GM18508 (cell line): ENCODE measurements around the gene HEBP1.

Experiments
- ATAC-seq: cut with Tn5 transposase; IDR thresholded peaks from one replicate; pipeline ENCODE4 v1.9.1; 2021; ENCODE audit warnings: moderate number of reproducible peaks; ENCODE audit not compliant: insufficient read depth, unreplicated experiment

HEBP1 gene

DNA sequence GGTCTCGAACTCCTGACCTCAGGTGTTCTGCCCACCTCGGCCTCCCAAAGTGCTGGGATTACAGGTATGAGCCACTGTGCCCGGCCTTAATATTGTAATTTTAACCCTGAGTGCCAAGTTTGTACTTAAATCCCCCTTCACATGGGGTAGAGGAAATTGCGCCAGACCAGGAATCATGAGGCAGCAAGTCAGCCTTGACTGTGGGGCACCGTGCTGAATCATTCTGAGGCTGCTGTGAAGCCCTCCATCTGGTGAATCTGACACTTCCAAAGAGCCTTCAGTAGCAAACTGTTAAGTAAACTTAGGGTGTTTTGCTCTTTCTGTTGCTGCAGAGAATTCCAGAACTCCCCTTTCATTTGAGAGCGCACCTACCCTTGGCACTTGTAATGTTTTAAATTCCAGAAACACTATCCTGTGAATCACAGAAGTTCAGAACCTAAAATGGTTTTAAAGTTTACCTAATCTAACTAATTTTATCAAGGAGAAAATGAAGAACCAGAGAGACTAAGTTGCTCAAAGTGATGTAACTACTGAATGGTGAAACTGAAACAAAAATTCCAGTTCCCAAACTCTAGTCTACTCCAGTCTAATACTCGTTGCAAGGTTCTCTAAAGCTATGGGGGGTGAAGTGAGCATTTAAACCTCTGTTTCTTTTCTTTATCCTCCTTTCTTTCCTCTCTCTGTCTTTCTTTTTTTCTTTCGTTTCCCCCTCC lies 7.5 kb downstream of the HEBP1 start:
- ATAC-seq = no peak

DNA sequence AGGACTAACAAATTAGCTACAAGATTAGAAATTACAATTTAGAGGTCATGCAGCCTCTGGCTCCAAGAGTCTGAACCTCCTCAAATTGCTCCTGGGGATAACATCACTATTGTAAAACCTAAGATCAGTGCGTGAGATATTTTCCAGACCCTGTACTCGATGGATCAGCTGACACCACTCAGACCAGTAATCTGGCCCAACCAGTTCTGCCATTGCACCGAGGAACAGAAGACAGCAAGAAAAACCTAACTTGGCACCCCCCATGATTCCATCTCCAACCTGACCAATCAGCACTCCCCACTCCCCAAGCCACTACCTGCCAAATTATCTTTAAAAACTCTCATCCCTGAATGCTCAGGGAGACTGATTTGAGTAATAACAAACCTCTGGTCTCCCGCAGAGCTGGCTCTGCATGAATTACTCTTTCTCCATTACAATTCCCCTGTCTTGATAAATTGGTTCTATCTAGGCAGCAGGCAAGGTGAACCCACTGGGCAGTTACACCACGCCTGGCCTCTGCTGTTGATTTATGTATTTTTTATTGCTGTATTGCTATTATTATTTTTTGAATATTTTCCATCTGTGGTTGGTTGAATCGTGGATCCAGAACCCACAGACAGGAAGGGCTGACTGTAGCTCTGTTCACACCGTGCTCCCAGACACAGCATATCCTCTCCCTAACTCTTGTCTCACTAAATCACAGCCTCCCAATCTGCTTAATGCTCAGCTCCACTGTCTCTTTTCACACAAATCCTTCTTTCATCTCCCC lies 9.2 kb downstream of the HEBP1 start:
- ATAC-seq = no peak

DNA sequence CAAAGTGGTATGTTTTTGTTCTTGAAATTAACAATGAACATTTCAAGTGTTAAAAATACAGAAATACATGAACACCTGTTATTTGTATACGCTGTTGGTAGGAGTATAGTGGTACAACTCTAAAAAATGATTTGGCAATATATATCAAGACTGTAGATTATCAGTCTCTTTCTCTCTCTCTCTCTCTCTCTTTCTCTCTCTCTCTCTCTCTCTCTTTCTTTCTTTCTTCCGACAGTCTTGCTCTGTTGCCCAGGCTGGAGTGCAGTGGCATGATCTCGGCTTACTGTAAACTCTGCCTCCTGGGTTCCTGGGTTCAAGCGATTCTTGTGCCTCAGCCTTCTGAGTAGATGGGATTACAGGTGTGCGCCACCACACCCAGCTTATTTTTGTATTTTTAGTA lies 12.6 kb downstream of the HEBP1 start:
- ATAC-seq = no peak

DNA sequence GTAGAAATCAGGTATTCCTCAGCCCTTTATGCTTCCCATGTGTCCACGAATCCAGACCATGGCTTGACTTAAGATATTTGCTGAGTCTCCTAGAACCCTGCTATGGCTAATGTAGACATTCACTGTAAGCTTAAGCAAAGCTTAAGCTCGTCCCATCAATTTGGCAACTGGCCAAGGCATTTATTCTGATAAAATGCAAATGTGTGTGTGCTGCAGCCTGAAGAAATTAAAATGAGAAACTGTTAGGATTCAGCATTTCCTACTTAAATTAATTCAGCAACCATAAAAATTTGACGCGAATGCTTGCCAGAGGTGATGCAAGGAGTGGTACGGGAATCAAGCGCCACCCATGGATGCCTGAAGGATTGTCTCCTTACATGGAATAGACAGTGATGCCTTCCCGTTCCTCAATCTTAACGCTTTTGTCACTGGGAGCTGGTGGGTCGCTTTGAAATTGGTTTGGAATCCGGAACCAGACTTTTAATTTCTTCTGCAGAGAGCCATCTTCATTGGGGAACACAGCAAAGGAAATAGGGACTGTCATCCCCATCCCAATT lies 13.2 kb downstream of the HEBP1 start:
- no peak for ATAC-seq

DNA sequence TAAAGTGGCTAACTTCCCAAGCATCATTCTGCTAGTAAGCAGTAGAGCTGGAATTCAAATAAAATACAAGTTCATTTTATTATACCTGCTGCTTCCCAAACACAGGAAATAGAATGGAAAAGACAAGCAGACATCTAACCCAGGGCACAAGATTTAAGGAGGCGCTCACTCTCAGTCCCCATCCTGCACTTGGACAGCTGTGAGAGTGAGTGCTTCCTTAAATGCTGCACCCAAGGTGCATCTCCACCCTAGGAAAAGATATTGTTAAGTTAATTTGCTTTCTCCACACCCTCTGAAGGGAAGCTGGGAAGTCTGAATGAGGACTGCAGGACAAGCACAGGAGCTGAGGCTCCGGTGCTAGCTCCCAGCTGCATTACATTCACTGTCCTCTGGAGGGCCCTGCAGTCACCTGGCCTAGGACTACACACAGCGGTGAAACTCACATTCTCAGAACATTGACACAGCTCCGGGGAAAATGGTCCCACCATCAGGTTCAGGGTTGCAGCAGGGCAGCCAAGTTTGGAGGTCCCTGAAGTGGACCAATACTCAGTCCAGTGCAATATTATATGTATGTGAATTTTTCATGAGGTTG lies 14.2 kb downstream of the HEBP1 start:
- ATAC-seq = no peak

DNA sequence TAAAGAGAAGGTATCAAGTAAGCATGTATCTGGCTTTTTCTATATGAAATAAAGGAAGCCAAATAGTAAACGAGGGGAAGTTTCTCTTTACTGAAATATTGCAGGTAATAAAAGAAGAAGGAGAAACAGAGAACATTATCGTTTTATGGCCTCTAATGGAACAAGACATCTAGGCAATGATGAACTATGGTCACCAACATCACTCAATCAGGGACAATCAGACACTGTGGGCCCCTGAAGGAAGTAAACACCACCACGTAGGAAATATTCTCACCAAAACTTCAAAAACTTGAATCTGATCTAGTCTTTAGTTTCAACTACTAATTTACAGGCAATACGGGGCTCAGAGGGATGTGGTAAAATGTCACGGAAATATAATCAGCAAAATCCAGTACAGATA lies 15.9 kb downstream of the HEBP1 start:
- no peak for ATAC-seq

DNA sequence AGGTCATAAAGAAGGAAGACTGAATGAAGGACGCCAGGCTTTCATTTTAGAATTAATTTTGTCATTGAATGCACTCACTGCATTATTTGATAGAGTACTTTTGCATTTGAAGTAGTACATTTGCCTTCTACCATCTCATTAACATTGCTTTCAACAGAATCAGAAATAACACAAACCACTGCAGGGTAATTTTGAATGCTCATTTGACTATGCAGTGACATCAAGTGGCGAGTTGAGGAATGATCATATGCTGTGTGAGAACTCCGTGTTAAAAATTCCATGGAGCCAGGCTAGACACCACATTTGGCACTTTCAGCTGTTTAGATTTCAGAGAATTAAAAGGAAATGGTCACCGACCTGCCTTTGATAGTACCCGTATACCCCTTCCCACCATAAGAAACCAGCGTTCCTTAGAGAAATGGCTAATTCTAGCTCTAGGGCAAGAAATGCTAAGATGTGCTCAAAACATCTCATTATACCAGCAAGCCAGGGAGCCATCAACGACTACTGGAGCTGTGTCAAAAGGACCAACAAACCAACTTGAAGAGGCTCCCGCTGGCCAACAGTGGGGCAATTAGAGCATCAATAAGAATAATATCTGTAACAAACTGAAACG lies 16.5 kb downstream of the HEBP1 start:
- no peak for ATAC-seq

DNA sequence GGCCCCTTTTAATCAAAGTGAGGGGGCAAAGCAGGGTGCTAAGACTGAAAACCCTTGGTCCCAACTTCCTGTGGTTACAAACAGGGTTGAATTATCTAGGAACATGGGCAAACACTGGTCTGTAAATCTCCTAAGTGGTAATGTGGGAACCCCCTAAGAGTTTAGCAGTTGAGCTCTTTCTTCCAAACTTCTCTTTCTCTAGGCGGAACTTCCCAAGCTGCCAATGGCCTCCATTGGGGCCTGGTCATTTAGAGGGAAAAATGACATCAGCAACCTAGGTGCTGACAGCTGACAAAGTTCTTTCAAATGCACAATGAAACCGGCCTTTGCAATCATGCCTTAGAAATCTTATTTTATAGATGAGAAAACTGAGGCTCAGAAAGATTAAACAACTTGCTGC lies 17.7 kb downstream of the HEBP1 start:
- no peak for ATAC-seq

DNA sequence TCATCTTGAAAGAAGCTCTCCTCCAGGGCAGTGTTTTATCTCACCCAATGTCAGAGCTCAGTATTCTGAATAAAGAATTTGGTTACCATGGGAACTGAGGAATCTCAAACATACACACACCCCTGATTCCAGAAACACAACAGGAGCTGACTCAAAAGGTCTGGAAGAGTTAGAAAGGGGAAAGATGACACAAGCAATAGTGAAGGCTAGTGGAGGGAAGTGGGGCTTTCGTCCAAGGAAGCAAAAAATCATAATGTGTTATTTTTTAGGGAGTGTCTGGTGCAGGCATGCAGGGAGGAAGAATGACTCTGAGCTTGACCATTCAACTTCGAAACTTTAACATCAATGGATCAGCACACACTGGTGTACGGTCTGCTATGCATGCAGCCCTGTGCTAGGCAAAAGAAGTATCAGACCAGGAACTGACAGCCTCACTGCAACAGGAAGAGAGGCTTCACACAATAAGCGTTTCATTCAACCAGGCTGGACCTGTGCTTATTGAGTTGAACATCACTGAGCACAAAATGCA lies 20.3 kb downstream of the HEBP1 start:
- no peak for ATAC-seq

DNA sequence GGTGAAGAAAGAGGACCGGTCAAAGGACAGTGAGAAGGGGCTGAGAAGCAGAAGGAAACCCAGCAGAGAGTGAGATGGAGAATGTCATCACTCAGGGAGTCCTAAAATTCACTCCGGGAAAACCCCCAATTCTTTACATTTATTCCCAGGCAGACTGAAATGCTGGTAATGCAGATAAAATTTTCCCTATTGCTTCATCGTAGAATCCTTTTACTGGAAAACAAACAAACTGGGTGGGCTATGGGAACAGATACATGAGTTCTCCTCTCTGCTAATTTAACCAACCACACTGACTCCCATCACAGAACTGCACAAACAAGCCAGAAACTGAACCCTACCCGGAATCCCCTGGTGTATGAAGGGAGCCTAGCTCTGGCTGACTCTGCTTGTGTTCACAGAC lies 20.9 kb downstream of the HEBP1 start:
- ATAC-seq = no peak

DNA sequence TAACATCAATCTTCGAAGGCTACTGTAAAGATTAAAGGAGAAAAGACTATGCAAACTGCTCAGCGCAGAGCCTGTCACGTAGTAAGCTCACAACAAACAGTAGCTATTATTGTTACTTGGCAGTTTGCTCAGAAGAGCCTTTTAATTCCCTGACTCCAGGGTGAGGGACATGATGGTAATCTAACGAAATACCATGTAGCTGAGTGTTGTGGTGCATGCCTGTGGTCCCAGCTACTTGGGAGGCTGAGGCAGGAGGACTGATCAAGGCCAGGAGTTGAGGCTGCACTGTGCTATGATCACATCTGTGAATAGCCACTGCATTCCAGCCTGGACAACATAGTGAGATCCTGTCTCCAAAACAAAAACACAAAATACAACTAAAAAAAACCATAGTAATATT lies 22.8 kb downstream of the HEBP1 start:
- no peak for ATAC-seq

DNA sequence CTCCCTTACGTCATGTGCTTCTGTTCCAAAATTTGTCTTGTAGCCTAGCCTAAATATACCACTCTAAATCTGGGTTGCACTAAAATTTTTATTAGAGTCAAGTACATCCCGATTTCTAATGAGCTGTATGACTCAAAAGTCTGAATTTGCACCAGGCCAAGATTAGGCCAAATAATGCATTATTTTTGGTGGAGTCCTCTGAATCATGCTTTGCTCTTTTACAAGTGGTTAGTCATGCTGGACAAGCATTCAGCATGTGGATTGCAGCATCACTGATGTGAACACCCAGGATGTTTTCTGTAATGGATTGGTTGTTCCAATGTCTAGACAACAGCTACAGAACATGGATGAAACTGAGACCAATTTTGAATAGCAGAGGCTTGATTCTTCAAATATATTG lies 23.7 kb downstream of the HEBP1 start:
- no peak for ATAC-seq

DNA sequence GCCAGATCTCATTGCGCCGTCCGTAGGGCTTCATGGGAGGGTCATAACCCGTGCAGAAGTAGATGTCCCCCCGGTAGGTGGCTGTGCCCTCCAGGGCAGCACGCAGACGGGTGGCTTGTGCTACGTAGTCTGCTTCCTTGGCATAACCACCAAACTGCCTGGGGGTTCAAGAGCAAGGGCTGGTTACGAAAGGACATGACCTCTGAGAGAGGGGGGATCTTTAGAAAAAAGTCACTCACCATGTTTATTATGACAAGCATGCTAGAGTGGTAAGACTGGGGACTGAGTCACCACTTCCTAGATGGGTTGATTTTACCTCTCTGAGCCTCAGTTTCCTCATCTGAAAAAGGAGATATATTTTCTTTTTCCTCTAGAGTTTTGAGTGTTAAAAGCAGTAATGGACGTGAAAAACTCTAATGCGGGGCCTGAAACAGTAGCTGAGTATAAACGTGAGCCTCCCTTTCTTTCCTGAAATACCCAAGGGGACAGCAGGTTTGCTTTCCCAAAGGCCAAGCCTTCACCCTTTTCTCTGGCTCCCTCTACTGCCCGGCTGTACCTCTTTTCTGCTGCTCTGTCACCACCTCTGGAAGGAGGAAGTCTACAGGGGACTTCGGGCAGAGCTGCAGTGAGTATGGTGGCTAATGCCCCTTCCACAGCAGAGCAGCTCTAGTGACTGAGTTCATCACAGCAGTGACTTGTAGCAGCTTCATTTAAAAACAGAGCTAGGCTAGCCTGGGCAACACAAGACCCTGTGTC lies 24.6 kb downstream of the HEBP1 start:
- no peak for ATAC-seq

DNA sequence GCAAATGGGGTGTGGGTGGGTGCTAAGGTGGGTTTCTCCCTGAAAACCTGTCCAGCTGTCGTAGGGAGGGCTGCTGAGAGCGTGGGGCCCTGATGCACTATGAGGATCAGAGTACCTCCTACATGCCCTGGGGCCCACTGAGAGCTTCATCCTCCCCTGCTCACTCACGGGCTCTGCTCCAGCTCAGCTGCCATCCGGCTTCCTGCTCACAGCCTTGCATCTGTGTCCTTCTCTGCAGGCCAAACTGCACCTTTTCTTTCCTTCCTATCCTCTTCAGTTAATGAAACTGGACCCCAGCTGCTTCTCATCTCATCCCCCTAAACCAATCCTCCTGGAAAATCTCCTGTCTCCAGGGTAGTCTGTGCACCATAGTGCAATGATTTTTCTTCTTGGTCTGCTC lies 25.9 kb downstream of the HEBP1 start:
- ATAC-seq = no peak

DNA sequence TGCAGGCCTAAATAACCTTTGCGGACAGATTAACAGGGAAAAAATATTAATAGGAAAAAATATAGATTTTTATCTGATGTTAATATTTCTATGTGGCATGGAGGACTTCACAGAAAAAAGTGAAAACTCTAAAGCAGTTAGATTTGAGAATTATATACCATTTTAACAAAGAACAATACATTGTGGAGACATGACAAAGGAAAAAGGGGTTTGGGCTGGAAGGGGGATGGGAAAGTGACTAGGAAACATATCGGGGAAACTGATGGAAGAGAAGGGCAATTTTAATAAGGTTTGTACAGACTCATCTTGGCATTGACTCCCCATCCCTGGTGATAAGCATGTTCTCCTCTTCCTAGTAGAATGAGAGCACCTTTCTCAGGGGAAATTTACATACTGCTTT lies 27.0 kb downstream of the HEBP1 start:
- ATAC-seq = no peak

DNA sequence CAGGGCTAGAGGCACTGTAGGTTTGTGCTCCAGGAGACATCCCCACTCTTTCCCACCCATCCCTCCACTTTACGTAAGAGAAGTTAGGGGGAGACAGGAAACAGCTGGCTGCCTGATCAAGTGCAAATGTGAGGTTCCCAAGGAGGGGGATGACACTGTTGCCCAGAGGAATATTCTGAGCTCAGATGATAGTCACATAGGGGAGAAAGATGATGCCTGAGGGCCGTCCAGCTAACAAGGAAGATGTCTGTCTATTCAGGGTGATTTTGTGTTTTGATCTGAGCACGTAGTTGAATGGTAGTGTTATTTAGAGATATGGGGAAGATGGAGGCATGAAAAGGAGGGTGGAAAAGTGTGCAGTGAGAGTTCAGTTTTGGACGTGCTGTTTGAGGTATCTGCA lies 34.2 kb downstream of the HEBP1 start:
- no peak for ATAC-seq

DNA sequence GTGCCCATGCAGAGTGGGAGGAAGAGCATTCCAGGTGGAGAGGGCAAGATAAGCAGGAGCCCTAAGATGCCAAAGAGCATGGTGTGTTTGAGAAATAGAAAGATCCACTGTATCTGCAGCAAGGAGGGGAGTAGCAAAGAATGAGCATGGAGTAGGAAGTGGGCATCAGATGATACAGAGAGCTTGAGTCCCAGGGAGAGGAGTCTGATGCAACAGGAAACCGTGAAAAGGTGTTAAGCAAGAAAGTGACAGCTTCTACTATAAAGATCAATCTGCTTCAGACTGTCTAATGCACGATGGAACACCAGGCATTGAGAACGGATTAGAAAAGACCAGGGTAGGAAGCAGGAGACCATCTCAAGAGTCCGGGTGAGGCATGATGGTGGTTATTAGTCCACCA lies 35.8 kb downstream of the HEBP1 start:
- no peak for ATAC-seq

DNA sequence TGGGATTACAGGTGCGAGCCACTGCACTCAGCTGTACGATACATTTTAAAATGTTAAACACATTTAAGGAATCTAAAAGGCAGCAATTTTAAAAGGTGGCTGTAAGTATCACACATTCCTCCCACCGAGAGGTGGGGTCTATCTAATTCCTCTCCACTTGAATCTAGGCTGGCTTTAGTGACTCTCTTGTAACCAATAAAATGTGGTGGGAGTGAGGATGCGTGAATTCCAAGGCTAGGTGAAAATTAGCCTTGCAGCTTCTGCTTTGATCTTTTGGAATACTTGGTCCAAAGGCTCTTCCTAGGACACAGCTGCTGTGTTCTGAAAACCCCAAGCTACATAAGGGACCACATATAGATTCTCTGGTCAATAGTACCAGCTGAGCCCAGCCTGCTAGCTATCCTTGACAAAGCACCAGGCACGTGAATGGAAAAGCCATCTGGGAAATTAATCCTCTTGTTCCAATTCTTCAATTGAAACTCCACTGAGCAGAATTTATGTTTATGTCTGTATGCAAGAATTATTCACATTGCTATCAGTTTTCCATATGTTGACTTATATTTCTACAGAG lies 39.3 kb downstream of the HEBP1 start:
- no peak for ATAC-seq

DNA sequence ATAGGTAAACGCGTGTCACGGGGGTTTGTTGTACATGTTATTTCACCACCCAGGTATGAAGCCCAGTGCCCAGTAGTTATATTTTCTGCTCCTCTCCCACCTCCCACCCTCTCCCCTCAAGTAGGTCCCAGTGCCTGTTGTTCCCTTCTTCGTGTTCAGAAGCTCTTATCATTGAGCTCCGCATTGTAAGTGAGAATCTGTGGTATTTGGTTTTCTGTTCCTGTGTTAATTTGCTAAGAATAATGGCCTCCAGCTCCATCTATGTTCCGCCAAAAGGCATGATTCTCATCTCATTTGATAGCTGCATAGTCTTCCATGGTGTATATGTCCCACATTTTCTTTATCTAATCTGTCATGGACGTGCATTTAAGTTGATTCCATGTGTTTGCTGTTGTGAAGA lies 41.2 kb downstream of the HEBP1 start:
- ATAC-seq = no peak
